ENCODE data around the gene UBTF.

Gene UBTF

DNA sequence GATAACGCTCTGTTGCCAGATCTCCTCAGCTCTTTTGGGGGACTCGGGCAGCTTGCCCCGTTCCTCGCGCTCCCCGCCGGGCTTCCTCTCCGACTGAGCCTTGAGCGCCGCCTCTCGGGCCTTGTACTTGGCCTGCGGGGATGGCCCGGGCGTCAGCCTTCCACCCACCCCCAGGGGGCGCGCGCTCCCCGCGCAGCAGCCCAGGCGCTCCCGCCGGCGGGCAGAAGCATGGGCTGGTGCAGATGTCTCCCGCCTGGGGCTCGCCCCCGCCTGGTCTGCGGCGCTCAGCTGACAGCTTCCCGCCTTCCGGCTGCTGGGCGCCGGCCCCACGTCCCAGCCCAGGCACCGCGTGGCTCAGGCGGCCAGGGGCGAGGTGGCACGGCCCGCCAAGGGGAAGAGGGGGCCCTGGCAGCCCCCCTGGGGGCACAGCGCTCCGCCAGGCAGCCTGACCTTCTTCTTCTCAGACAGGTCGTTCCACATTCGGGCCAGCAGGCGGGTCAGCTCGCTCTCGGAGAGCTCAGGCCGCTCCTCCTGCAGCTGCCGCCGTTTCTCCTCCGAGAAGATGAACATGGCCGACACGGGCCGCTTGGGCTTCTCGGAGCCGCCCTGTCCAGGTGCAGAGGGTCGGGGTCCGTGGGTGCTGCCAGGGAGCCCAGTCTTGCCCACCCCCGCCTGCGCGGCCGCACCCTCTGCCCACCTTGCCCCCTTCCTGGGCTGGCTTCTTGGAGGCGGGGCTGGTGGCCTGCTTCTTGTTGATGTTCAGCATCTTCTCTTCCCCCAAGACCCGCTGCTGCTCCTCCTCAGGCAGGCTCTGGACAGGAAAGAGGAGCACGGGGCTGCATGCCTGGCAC is 8.9 kb downstream of the UBTF start (continued):
- TF ChIP-seq, protein P1, sequence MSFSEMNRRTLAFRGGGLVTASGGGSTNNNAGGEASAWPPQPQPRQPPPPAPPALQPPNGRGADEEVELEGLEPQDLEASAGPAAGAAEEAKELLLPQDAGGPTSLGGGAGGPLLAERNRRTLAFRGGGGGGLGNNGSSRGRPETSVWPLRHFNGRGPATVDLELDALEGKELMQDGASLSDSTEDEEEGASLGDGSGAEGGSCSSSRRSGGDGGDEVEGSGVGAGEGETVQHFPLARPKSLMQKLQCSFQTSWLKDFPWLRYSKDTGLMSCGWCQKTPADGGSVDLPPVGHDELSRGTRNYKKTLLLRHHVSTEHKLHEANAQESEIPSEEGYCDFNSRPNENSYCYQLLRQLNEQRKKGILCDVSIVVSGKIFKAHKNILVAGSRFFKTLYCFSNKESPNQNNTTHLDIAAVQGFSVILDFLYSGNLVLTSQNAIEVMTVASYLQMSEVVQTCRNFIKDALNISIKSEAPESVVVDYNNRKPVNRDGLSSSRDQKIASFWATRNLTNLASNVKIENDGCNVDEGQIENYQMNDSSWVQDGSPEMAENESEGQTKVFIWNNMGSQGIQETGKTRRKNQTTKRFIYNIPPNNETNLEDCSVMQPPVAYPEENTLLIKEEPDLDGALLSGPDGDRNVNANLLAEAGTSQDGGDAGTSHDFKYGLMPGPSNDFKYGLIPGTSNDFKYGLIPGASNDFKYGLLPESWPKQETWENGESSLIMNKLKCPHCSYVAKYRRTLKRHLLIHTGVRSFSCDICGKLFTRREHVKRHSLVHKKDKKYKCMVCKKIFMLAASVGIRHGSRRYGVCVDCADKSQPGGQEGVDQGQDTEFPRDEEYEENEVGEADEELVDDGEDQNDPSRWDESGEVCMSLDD (tag by site-specific recombination; IDR thresholded peaks at IDR 0.05): no peak
- TF ChIP-seq, protein P2, sequence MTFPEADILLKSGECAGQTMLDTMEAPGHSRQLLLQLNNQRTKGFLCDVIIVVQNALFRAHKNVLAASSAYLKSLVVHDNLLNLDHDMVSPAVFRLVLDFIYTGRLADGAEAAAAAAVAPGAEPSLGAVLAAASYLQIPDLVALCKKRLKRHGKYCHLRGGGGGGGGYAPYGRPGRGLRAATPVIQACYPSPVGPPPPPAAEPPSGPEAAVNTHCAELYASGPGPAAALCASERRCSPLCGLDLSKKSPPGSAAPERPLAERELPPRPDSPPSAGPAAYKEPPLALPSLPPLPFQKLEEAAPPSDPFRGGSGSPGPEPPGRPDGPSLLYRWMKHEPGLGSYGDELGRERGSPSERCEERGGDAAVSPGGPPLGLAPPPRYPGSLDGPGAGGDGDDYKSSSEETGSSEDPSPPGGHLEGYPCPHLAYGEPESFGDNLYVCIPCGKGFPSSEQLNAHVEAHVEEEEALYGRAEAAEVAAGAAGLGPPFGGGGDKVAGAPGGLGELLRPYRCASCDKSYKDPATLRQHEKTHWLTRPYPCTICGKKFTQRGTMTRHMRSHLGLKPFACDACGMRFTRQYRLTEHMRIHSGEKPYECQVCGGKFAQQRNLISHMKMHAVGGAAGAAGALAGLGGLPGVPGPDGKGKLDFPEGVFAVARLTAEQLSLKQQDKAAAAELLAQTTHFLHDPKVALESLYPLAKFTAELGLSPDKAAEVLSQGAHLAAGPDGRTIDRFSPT (tag by site-specific recombination; IDR thresholded peaks at IDR 0.05): peak; percentile 31; the same call in 1 of the 2 replicates
- TF ChIP-seq, protein P3, sequence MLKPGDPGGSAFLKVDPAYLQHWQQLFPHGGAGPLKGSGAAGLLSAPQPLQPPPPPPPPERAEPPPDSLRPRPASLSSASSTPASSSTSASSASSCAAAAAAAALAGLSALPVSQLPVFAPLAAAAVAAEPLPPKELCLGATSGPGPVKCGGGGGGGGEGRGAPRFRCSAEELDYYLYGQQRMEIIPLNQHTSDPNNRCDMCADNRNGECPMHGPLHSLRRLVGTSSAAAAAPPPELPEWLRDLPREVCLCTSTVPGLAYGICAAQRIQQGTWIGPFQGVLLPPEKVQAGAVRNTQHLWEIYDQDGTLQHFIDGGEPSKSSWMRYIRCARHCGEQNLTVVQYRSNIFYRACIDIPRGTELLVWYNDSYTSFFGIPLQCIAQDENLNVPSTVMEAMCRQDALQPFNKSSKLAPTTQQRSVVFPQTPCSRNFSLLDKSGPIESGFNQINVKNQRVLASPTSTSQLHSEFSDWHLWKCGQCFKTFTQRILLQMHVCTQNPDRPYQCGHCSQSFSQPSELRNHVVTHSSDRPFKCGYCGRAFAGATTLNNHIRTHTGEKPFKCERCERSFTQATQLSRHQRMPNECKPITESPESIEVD (tag by site-specific recombination; IDR thresholded peaks at IDR 0.05): no peak
- TF ChIP-seq ZNF112 (tag by site-specific recombination; IDR thresholded peaks at IDR 0.05) (no peak), HOXC10 (CRISPR knock-in tag; IDR thresholded peaks at IDR 0.05) (no peak), ZNF549 (tag by site-specific recombination; IDR thresholded peaks at IDR 0.05) (no peak), ZNF555 (tag by site-specific recombination; conservative IDR thresholded peaks at IDR 0.05) (no peak), OSR2 (tag by site-specific recombination; IDR thresholded peaks at IDR 0.05) (no peak; the same call in 1 of the 2 replicates), ZBTB7A (tag by site-specific recombination; IDR thresholded peaks at IDR 0.05; ENCODE audit: low read depth) (no peak), ZNF248 (tag by site-specific recombination; IDR thresholded peaks at IDR 0.05) (no peak), RBAK (tag by site-specific recombination; IDR thresholded peaks at IDR 0.05) (no peak), ZIC2 (tag by site-specific recombination; IDR thresholded peaks at IDR 0.05) (peak; percentile 52), ZNF561 (tag by site-specific recombination; IDR thresholded peaks at IDR 0.05; ENCODE audit: borderline replicate concordance) (peak; percentile 90), MZF1 (tag by site-specific recombination; IDR thresholded peaks at IDR 0.05; ENCODE audit: borderline replicate concordance) (no peak), ZNF768 (tag by site-specific recombination; IDR thresholded peaks at IDR 0.05) (no peak), ZNF24 (tag by site-specific recombination; IDR thresholded peaks at IDR 0.05) (no peak), YY2 (tag by site-specific recombination; IDR thresholded peaks at IDR 0.05) (no peak), KLF10 (tag by site-specific recombination; IDR thresholded peaks at IDR 0.05) (peak; percentile 84), FEZF1 (tag by site-specific recombination; IDR thresholded peaks at IDR 0.05) (no peak), GLIS1 (tag by site-specific recombination; IDR thresholded peaks at IDR 0.05) (peak; percentile 22; the same call in 1 of the 2 replicates), ZNF140 (tag by site-specific recombination; IDR thresholded peaks at IDR 0.05) (no peak), ZNF324 (tag by site-specific recombination; IDR thresholded peaks at IDR 0.05) (no peak), SCRT1 (tag by site-specific recombination; IDR thresholded peaks at IDR 0.05; ENCODE audit: borderline replicate concordance) (no peak), KLF8 (tag by site-specific recombination; IDR thresholded peaks at IDR 0.05) (0 out of 2 replicates have a peak, but pooled peaks have one; percentile 30)
- TF ChIP-seq, protein P4, sequence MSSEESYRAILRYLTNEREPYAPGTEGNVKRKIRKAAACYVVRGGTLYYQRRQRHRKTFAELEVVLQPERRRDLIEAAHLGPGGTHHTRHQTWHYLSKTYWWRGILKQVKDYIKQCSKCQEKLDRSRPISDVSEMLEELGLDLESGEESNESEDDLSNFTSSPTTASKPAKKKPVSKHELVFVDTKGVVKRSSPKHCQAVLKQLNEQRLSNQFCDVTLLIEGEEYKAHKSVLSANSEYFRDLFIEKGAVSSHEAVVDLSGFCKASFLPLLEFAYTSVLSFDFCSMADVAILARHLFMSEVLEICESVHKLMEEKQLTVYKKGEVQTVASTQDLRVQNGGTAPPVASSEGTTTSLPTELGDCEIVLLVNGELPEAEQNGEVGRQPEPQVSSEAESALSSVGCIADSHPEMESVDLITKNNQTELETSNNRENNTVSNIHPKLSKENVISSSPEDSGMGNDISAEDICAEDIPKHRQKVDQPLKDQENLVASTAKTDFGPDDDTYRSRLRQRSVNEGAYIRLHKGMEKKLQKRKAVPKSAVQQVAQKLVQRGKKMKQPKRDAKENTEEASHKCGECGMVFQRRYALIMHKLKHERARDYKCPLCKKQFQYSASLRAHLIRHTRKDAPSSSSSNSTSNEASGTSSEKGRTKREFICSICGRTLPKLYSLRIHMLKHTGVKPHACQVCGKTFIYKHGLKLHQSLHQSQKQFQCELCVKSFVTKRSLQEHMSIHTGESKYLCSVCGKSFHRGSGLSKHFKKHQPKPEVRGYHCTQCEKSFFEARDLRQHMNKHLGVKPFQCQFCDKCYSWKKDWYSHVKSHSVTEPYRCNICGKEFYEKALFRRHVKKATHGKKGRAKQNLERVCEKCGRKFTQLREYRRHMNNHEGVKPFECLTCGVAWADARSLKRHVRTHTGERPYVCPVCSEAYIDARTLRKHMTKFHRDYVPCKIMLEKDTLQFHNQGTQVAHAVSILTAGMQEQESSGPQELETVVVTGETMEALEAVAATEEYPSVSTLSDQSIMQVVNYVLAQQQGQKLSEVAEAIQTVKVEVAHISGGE (tag by site-specific recombination; conservative IDR thresholded peaks at IDR 0.05; ENCODE audit: low read depth): no peak
- TF ChIP-seq, protein P5, sequence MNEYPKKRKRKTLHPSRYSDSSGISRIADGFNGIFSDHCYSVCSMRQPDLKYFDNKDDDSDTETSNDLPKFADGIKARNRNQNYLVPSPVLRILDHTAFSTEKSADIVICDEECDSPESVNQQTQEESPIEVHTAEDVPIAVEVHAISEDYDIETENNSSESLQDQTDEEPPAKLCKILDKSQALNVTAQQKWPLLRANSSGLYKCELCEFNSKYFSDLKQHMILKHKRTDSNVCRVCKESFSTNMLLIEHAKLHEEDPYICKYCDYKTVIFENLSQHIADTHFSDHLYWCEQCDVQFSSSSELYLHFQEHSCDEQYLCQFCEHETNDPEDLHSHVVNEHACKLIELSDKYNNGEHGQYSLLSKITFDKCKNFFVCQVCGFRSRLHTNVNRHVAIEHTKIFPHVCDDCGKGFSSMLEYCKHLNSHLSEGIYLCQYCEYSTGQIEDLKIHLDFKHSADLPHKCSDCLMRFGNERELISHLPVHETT (tag by site-specific recombination; IDR thresholded peaks at IDR 0.05): no peak
- TF ChIP-seq, protein P6, sequence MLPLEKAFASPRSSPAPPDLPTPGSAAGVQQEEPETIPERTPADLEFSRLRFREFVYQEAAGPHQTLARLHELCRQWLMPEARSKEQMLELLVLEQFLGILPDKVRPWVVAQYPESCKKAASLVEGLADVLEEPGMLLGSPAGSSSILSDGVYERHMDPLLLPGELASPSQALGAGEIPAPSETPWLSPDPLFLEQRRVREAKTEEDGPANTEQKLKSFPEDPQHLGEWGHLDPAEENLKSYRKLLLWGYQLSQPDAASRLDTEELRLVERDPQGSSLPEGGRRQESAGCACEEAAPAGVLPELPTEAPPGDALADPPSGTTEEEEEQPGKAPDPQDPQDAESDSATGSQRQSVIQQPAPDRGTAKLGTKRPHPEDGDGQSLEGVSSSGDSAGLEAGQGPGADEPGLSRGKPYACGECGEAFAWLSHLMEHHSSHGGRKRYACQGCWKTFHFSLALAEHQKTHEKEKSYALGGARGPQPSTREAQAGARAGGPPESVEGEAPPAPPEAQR (tag by site-specific recombination; IDR thresholded peaks at IDR 0.05): no peak

Data from HEK293 (cell line).